Lower leg skin (tissue), 4 donors: Measurements from ENCODE around the gene GCAT. TPM values are rescaled to one million over a fixed set of nuclear protein-coding genes. Genes with fewer than 3 reads are reported as not detected.

Experiments
- DNase-seq, 2 donors: peaks; one replicate each; pipeline ENCODE4 v3.0.0-alpha.2; 2019; ENCODE audit warnings: low spot score in 2 of 2
- H3K4me3 ChIP-seq: fragments of 200-600 bp; sonication (generic); 2 replicates; pipeline ENCODE4 v1.5.1; 2017; ENCODE audit warnings: mild to moderate bottlenecking, low read depth; ENCODE audit not compliant: poor library complexity, severe bottlenecking
- POLR2A ChIP-seq, 2 donors: fragments of 450-650 bp; IDR thresholded peaks; one replicate each; pipeline ENCODE4 v1.6.1; 2016 to 2017; ENCODE audit warnings: antibody characterized with exemption in 2 of 2, mild to moderate bottlenecking in 1 of 2, moderate library complexity in 1 of 2
- WGBS, 2 donors: methylation state at CpG; one replicate each; pipeline ENCODE4 v1.1.5; 2018; 5-methylcytosine and 5-hydroxymethylcytosine counted together
- intact Hi-C: fragments of 100-400 bp; cut with DNase I; formaldehyde crosslinking; loops from one replicate; pipeline ENCODE4 v1.15.0; 2023; ENCODE audit warnings: low total_unique reads
- total RNA-seq, 4 donors: library from RNA; depleted of rRNA; stranded (reverse); fragments of >200 nt; gene quantifications; one replicate each; pipeline ENCODE4 v1.1.0, GENCODE V29; 2016
- TF ChIP-seq, protein P1 (sequence below), 3 donors: fragments of 450-650 bp; IDR thresholded peaks; one replicate each; pipeline ENCODE4 v1.5.1; 2016; ENCODE audit warnings: antibody characterized with exemption in 3 of 3, mild to moderate bottlenecking in 3 of 3, moderate library complexity in 2 of 3

The GCAT gene
- total RNA-seq, 4 donors from 2014 or later, result 12.5 to 20.4 (median 16.2) TPM

DNA sequence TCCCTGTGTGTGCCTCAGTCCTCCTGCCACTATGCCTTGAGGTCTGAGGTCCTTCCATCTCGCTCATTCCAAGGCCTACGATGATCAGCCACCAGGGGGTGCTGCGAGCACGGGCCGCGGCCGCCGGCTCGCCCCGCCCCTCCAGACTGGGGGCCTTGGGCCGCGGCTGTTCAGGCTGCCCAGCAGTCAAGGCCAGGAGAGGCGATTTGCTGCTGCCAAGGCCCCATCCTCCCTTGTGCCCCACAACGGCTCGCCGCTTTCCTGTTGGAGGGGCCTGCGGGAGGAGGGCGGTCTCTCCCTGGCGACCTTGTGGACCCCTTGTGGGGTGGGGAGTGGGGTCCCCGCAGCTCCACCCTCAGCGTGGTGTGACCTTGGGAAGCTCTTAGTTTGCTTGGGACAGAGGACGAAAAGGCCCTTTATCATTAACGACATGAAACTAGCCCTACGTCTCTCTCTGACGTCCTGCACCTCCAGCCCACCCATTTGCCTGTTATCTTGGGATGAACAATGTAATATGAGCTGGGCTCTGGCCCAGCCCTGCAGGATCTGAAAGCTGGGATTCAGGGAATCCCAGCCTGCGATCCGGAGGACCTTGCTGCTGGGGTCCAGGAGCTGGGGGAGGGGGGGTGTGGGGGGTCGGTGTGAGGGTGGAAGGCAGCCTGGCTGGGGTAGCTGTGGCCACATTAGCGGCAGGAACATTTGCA, 10.1 kb downstream of the GCAT start:
- intact Hi-C loops, result loop anchor here (5.0 to 10.0 kb wide), 3 partner anchors 44 to 149 kb away; no protein-coding TSS in a partner anchor
- whole genome bisulfite sequencing, 2 donors, result 5% methylated on average over 18 to 28 of the region's 29 CpGs
- no peak overlapping the region for H3K4me3 ChIP-seq
- peak; percentile 59 to 96 for DNase-seq
- TF ChIP-seq POLR2A (IDR thresholded peaks at IDR 0.05), result no peak
- TF ChIP-seq, protein P1, sequence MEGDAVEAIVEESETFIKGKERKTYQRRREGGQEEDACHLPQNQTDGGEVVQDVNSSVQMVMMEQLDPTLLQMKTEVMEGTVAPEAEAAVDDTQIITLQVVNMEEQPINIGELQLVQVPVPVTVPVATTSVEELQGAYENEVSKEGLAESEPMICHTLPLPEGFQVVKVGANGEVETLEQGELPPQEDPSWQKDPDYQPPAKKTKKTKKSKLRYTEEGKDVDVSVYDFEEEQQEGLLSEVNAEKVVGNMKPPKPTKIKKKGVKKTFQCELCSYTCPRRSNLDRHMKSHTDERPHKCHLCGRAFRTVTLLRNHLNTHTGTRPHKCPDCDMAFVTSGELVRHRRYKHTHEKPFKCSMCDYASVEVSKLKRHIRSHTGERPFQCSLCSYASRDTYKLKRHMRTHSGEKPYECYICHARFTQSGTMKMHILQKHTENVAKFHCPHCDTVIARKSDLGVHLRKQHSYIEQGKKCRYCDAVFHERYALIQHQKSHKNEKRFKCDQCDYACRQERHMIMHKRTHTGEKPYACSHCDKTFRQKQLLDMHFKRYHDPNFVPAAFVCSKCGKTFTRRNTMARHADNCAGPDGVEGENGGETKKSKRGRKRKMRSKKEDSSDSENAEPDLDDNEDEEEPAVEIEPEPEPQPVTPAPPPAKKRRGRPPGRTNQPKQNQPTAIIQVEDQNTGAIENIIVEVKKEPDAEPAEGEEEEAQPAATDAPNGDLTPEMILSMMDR (IDR thresholded peaks at IDR 0.05), result peak in 2 of 3 donors; percentile 66 to 86

DNA sequence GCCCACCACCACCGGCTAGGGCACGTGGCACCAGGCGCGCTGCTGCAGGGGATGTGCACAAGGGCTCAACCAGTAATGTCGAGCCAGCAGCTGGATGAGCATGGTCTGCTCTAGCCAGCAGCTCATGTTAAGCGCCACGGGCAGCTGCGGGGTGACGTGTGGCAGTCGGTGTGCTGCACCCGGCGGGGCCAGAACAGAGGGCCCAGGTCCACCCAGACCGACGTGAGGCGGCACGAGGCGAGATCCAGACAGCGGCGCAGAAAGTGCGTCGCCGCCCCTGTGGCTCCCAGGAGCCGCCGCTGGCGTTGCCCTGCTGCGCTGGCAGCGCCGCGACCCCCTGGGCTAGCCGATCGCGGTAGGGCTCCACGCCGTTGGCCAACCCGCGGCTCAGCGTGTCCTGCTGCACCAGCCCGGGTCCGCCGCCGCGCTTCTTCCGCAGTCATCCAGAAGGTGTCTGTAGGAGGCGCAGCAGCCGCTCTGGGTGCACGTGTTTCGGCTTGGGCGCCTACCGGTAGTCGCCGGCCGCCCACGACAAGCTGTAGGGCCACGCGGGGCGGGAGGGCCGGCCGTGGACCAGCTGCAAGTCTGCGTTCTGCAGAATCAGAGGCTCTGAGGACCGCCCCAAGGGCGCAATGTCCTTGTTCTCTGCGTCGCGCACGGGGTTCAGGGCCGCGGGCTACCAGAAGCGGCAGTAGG, 10.8 kb downstream of the GCAT start:
- DNase-seq, result peak in 1 of 2 donors; percentile 94
- no peak for TF ChIP-seq POLR2A (IDR thresholded peaks at IDR 0.05)
- TF ChIP-seq, protein P1 (IDR thresholded peaks at IDR 0.05), result no peak
- 3 to 6% methylated on average over 31 of the region's 68 CpGs for WGBS, 2 donors
- intact Hi-C loops, result loop anchor here (5.0 to 10.0 kb wide), 3 partner anchors 44 to 149 kb away; no protein-coding TSS in a partner anchor
- H3K4me3 ChIP-seq, result no peak overlapping the region

DNA sequence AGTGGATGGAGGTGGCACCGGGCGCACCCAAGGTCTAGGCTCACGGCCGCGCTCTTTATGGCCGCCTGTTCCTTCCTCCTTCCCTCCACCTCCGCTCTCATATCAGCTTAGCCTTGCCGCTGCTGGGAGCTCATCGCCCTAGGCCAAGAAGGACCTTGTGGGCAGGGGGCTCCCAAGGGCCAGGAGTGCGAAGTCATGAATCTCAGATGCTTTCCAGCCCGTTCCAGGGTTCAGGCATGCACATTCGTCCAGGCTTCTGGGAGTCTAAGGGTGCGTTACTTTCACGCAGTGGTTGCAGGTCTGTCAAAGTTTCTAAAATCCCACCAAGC, 11.3 kb downstream of the GCAT start:
- intact Hi-C loops, result loop anchor here (5.0 to 10.0 kb wide), 3 partner anchors 43 to 148 kb away; no protein-coding TSS in a partner anchor
- no peak for DNase-seq
- WGBS, 2 donors, result 30 to 31% methylated on average over 13 to 14 of the region's 14 CpGs
- H3K4me3 ChIP-seq, result no peak overlapping the region
- TF ChIP-seq POLR2A (IDR thresholded peaks at IDR 0.05), result no peak
- TF ChIP-seq, protein P1 (IDR thresholded peaks at IDR 0.05), result no peak

DNA sequence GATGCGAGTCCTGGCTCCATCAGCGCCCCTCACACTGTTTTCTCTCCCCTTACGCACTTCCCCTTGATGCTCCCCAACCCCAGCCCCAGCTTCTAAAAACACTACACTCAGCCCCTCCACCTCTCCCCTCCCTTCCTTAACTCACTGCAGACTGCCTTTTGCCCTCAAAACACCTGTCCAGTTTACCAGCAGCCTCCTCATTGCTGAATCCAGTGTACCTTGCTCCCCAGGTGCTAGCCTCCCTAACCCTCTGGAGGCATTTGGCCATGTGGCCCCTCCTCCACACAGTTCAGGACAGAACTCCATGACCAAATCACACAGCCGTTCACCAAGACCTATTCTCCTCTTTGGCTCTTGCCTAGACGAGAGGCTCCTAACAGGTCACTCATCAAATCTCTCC, 12.6 kb downstream of the GCAT start:
- WGBS, 2 donors, result 85 to 89% methylated on average over 5 of the region's 5 CpGs
- DNase-seq, result no peak
- no peak overlapping the region for H3K4me3 ChIP-seq
- intact Hi-C loops, result no loop called here
- TF ChIP-seq, protein P1 (IDR thresholded peaks at IDR 0.05), result no peak
- no peak for TF ChIP-seq POLR2A (IDR thresholded peaks at IDR 0.05)

DNA sequence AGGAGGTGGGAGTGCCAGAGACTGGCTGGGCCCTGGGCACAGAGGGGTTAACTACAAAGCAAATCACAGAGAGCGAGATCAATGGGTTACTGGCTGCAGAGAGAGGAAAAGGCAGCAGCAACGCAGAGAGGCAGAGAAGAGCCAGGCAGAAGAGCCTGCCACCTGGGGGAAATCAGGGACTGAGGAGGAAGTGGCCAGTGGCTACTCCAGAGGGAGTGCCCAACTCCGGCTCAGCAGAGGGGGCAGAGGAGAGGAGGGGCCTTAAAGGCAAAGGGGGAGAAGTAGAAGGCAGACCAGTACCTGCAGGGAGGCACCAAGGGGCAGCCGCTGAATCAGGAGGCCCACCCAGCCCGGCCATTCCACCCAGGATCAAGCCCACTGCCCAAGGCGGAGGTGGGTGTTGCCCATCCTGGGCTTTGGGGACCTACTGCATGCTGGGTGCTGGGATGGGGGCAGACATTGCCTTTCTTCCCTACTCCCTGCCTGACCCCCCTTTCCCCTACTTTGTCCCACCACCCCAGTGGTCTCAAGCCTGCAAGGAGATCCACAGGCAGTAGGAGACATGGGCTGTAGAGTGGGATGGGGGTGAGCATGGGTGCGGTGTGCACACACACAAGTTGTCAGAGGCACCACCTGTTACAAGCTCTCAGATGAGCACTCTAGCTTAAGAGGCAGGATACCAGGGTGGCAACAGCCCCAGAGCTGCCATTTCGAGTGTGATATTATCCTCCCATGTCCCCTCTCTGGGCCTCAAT, 14.5 kb downstream of the GCAT start:
- no peak for DNase-seq
- no peak overlapping the region for H3K4me3 ChIP-seq
- intact Hi-C loops, result no loop called here
- WGBS, 2 donors, result 64 to 66% methylated on average over 8 of the region's 8 CpGs
- TF ChIP-seq, protein P1 (IDR thresholded peaks at IDR 0.05), result no peak
- no peak for TF ChIP-seq POLR2A (IDR thresholded peaks at IDR 0.05)
